Stimulated activated naive CD8-positive, alpha-beta T cell treated with anti-CD3 and anti-CD28 coated beads, Interleukin-15, Interleukin-2, amounts not matched to agents 100 ng/mL and 50 ng/mL, for 24 hours (primary cell): ENCODE measurements around the gene NDUFAF8.
A peak's percentile ranks its signal among the peaks of the same experiment; 100 is the strongest.

Source experiments
- H3K27ac Mint-ChIP-seq: one replicate; pipeline ENCODE4 v1.8.0; 2021; ENCODE audit warnings: mild to moderate bottlenecking, mixed read lengths
- H3K27me3 Mint-ChIP-seq: one replicate; pipeline ENCODE4 v1.8.0; 2021; ENCODE audit warnings: mixed read lengths
- H3K36me3 Mint-ChIP-seq: one replicate; pipeline ENCODE4 v1.8.0; 2021; ENCODE audit warnings: low read depth, mixed read lengths
- H3K4me1 Mint-ChIP-seq: one replicate; pipeline ENCODE4 v1.8.0; 2021; ENCODE audit warnings: low read depth, mixed read lengths
- H3K4me3 Mint-ChIP-seq: one replicate; pipeline ENCODE4 v1.8.0; 2021; ENCODE audit warnings: mild to moderate bottlenecking, mixed read lengths
- H3K9me3 Mint-ChIP-seq: one replicate; pipeline ENCODE4 v1.8.0; 2021; ENCODE audit warnings: mixed read lengths

Gene NDUFAF8

DNA sequence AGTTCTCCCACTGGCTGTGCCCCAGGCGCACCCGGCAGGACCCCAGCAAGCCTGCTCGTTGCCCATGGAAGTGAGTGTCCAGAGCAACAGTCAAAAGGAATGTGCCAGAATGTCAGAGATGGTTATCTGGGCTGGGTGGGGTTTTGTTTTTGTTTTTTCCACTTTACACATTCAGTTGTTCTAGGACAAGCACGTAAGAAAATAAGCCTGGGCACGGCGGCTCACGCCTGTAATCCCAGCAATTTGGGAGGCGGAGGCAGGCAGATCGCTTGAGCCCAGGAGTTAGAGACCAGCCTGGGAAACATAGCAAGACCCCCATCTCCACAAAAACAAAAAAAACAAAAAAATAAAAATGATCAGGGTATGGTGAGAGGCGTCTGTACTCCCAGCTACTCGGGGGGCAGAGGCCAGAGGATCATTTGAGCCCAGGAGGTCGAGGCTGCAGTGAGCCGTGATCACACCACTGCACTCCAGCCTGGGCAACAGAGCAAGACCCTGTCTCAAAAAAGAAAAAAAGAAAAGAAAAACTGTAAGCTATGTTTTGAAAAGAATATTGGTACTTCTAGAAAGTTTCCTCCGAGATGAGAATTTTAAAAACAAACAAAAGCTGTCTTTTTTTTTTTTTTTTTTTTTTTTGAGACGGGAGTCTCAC, 8.3 kb downstream of the NDUFAF8 start:
- Mint-ChIP-seq H3K9me3 (no peaks in the 10 kb centered on the region), H3K4me1 (peaks cover 3% of the 10 kb centered on the region), H3K27ac (no peak overlapping the region), H3K36me3 (peaks cover 6% of the 10 kb centered on the region), H3K4me3 (no peak overlapping the region), H3K27me3 (no peaks in the 10 kb centered on the region)

- Mint-ChIP-seq H3K4me1 (peaks cover 7% of the 10 kb centered on the region), H3K27ac (no peak overlapping the region), H3K27me3 (no peaks in the 10 kb centered on the region), H3K36me3 (peaks cover 12% of the 10 kb centered on the region), H3K4me3 (no peak overlapping the region), H3K9me3 (no peaks in the 10 kb centered on the region)
Observed at GRCh38 chr17:81248649-81249048, 9.5 kb downstream of the NDUFAF8 start.

DNA sequence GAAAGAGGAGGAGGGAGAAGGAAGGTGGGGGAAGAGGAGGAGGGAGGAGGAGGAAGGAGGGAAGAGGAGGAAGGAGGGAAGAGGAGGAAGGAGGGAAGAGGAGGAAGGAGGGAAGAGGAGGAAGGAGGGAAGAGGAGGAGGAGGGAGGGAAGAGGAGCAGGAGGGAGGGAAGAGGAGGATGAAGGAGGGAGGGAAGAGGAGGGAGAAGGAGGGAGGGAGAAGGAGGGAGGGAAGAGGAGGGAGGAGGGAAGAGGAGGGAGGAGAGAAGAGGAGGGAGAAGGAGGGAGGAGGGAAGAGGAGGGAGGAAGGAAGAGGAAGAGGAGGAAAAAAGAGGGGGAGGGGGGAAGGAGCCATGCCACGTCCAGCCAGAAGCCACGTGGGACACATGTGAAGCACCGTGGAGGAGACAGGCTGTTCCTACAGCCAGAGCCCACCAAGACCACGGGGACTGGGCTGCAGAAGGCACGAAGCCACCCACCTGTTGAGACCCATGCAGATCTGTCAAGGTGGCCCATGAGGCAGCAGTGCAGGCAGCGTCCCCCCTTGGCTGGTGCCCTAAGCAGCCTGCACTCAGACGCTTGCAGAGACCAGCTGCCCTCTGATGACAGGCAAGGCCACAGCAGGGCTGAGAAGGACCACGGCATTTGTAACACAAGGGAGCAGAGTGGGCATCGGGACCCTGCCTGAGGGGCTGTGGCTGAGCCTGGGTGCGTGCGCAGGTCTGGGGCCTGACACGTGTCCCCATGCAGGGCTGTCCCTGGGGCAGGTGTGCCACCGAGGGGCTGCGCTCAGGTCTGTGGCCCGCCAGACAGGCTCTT, 10.3 kb downstream of the NDUFAF8 start:
- H3K27ac Mint-ChIP-seq = no peak overlapping the region

DNA sequence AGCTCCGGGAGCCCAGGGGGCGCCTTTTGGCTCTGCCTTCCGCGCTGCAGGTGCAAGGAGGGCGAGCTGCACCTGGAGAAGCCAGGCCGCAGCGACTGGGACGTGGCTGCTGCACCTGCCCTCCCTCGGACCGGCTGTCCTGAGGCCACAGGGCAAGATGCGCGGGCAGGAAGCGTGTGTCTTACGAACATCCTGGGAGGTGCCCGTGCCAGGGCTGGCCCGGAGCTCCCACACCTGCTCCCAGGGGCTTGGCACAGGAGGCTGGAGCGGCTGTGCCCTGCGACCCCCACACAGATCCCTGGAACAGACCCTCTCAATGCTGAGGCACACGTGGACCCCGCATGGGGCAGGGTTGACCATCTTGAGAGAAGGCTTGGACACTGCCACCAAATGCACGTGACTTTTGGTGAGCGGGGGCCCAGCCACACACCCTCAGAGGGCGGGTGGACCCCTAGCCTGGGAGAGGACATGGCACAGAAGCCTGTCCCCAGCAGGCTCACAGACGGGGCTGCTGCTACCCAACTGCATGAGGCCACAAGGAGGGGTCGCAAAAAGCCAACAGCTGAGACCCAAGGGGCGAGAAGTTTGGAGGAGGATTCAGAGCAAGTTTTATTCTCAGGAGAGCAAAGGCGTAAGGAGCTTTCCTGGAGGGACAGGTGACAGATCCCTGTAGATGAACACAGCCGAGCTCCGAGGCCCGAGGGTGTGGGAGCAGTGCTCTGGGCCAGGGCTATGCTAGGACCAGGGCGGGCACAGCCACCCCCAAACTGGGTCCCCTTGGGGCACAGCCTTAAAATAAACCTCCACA, 11.4 kb downstream of the NDUFAF8 start:
- Mint-ChIP-seq H3K36me3 (peaks cover 12% of the 10 kb centered on the region), H3K9me3 (no peaks in the 10 kb centered on the region), H3K4me3 (no peak overlapping the region), H3K27ac (no peak overlapping the region), H3K27me3 (no peaks in the 10 kb centered on the region), H3K4me1 (peaks cover 4% of the 10 kb centered on the region)

More for the DNA sequence above, 10.3 kb downstream of the NDUFAF8 start:
- H3K4me3 Mint-ChIP-seq = no peak overlapping the region
- H3K36me3 Mint-ChIP-seq = peaks cover 12% of the 10 kb centered on the region
- H3K27me3 Mint-ChIP-seq = no peaks in the 10 kb centered on the region
- H3K4me1 Mint-ChIP-seq = peaks cover 7% of the 10 kb centered on the region
- H3K9me3 Mint-ChIP-seq = no peaks in the 10 kb centered on the region

DNA sequence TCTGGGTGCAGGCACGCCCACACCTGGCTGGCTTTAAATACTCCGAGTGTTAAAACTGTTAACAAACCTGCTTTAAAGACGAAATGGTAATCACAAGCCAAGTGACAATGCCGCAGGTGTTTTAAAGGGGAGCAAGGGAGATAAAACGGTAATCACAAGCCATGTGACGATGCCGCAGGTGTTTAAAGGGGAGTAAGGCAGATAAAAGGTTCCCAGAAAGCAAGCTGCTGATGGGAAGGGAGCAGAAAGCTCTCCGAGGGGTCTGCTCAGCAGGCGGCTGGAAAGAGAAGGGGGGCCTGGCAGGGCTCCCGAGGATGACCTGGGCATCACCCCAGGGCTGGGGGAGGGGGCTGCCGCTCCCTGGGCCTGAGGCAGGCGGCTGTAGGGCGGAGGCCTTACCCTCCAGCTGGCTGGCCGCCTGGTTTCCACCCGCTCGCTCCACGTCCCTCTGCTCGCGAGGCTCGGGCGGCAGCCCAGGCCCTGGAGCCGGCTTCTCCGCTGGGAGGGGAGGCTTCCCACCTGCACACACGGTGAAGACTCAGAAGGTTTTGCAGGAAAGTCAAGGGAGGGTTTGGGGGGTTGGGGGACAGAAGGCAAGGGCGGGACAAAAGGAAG, 12.1 kb downstream of the NDUFAF8 start:
- Mint-ChIP-seq H3K36me3 (peaks cover 12% of the 10 kb centered on the region), H3K27me3 (no peaks in the 10 kb centered on the region), H3K4me1 (peaks cover 4% of the 10 kb centered on the region), H3K9me3 (no peaks in the 10 kb centered on the region), H3K27ac (no peak overlapping the region), H3K4me3 (no peak overlapping the region)

- H3K27me3 Mint-ChIP-seq = no peaks in the 10 kb centered on the region
- H3K4me1 Mint-ChIP-seq = peaks cover 4% of the 10 kb centered on the region
- H3K36me3 Mint-ChIP-seq = peaks cover 12% of the 10 kb centered on the region
- no peaks in the 10 kb centered on the region for H3K9me3 Mint-ChIP-seq
- H3K4me3 Mint-ChIP-seq = no peak overlapping the region
- H3K27ac Mint-ChIP-seq = no peak overlapping the region
Observed at GRCh38 chr17:81251709-81252301, 12.7 kb downstream of the NDUFAF8 start.

GRCh38 chr17:81252326-81252986, 13.3 kb downstream of the NDUFAF8 start:
- Mint-ChIP-seq H3K4me1 (peaks cover 4% of the 10 kb centered on the region), H3K27me3 (no peaks in the 10 kb centered on the region), H3K27ac (peak overlapping the region; percentile 40)

GRCh38 chr17:81252987-81253329, 13.8 kb downstream of the NDUFAF8 start:
- no peak overlapping the region for H3K4me3 Mint-ChIP-seq
- peaks cover 12% of the 10 kb centered on the region for H3K36me3 Mint-ChIP-seq
- H3K4me1 Mint-ChIP-seq = peaks cover 4% of the 10 kb centered on the region
- no peak overlapping the region for H3K27ac Mint-ChIP-seq
- no peaks in the 10 kb centered on the region for H3K9me3 Mint-ChIP-seq
- H3K27me3 Mint-ChIP-seq = no peaks in the 10 kb centered on the region

More at GRCh38 chr17:81252326-81252986, 13.3 kb downstream of the NDUFAF8 start:
- H3K4me3 Mint-ChIP-seq = no peak overlapping the region
- H3K36me3 Mint-ChIP-seq = peaks cover 12% of the 10 kb centered on the region
- H3K9me3 Mint-ChIP-seq = no peaks in the 10 kb centered on the region

GRCh38 chr17:81253358-81254131, 14.4 kb downstream of the NDUFAF8 start:
- no peaks in the 10 kb centered on the region for H3K9me3 Mint-ChIP-seq
- no peaks in the 10 kb centered on the region for H3K27me3 Mint-ChIP-seq
- H3K4me3 Mint-ChIP-seq = no peak overlapping the region
- H3K4me1 Mint-ChIP-seq = peaks cover 4% of the 10 kb centered on the region
- H3K36me3 Mint-ChIP-seq = peaks cover 12% of the 10 kb centered on the region
- no peak overlapping the region for H3K27ac Mint-ChIP-seq

GRCh38 chr17:81254955-81255717, 16.0 kb downstream of the NDUFAF8 start:
- Mint-ChIP-seq H3K27me3 (no peaks in the 10 kb centered on the region), H3K36me3 (peaks cover 8% of the 10 kb centered on the region), H3K9me3 (no peaks in the 10 kb centered on the region), H3K4me1 (peaks cover 4% of the 10 kb centered on the region), H3K4me3 (no peak overlapping the region), H3K27ac (no peak overlapping the region)

DNA sequence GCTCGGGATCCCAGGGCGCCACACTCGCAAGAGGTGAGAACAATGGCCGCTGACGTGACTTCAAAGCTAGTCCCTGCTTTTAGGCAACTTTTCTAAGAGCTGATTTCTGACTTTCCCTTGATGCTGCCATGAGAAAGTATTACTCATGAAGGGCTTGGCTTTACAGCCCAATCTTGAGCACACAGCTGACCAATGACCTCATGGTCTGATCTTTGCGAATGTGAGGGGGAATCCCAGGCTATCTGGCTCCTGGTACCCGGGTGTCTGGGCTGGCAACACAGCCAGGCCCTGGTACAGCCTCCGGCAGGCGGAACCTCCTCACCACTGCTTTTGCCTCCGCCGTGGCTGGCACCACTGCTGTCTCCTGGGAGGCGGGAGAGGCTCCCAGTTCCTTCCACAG, 17.5 kb downstream of the NDUFAF8 start:
- H3K27ac Mint-ChIP-seq = no peak overlapping the region
- H3K36me3 Mint-ChIP-seq = peaks cover 8% of the 10 kb centered on the region
- no peaks in the 10 kb centered on the region for H3K27me3 Mint-ChIP-seq
- peaks cover 4% of the 10 kb centered on the region for H3K4me1 Mint-ChIP-seq
- H3K9me3 Mint-ChIP-seq = no peaks in the 10 kb centered on the region
- no peak overlapping the region for H3K4me3 Mint-ChIP-seq

DNA sequence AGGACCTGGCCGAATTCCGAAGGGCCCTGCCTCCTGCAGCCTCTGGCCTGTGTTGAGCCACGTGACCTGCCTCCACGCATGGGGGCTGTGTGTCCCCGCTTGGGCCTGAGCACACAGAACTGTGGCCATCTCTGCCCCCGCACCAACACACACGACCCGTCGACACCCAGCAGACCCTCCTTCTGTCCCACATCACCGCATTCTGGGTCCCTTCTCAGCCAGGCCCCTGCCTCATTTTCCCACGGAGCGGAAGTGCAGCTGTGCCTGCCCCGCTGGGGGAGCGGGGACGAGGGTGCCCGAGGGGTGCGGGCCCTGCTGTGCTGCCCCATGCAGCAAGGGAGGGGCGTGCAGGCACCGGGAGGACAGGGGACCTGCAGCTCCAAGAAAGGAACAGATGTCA, 18.4 kb downstream of the NDUFAF8 start:
- Mint-ChIP-seq H3K36me3 (peaks cover 9% of the 10 kb centered on the region), H3K27ac (no peak overlapping the region), H3K9me3 (no peaks in the 10 kb centered on the region), H3K4me1 (peaks cover 4% of the 10 kb centered on the region), H3K4me3 (no peak overlapping the region), H3K27me3 (no peaks in the 10 kb centered on the region)

GRCh38 chr17:81258292-81258691, 19.2 kb downstream of the NDUFAF8 start:
- H3K9me3 Mint-ChIP-seq = no peaks in the 10 kb centered on the region
- H3K27me3 Mint-ChIP-seq = no peaks in the 10 kb centered on the region
- H3K36me3 Mint-ChIP-seq = peaks cover 8% of the 10 kb centered on the region
- no peak overlapping the region for H3K4me3 Mint-ChIP-seq
- H3K27ac Mint-ChIP-seq = no peak overlapping the region
- peaks cover 1% of the 10 kb centered on the region for H3K4me1 Mint-ChIP-seq
